HG03175 (cell line): Measurements from ENCODE around the gene SLC1A1.

Experiments
- ATAC-seq: cut with Tn5 transposase; IDR thresholded peaks from one replicate; pipeline ENCODE4 v1.9.1; 2021; ENCODE audit warnings: mild to moderate bottlenecking, moderate library complexity; ENCODE audit not compliant: unreplicated experiment

Gene SLC1A1

GRCh38 chr9:4614627-4615026 lies 124.4 kb downstream of the SLC1A1 start:
- ATAC-seq, result no peak

- ATAC-seq, result no peak
Observed at GRCh38 chr9:4615251-4615650, 125.0 kb downstream of the SLC1A1 start.

- ATAC-seq, result no peak
Observed at GRCh38 chr9:4615778-4616177, 125.5 kb downstream of the SLC1A1 start.

GRCh38 chr9:4617752-4618151 lies 127.5 kb downstream of the SLC1A1 start:
- ATAC-seq, result no peak

- ATAC-seq, result no peak
Observed at GRCh38 chr9:4618700-4619099, 128.4 kb downstream of the SLC1A1 start.

- no peak for ATAC-seq
Observed at GRCh38 chr9:4620057-4620765, 129.9 kb downstream of the SLC1A1 start.

GRCh38 chr9:4620881-4621555 lies 130.8 kb downstream of the SLC1A1 start:
- no peak for ATAC-seq

GRCh38 chr9:4622016-4622415 lies 131.7 kb downstream of the SLC1A1 start:
- ATAC-seq, result no peak

GRCh38 chr9:4630836-4631235 lies 140.6 kb downstream of the SLC1A1 start:
- ATAC-seq, result no peak
